WERI-Rb-1 (cell line): ENCODE results near the gene MAN1A2.

Experiments
- DNase-seq: peaks from one replicate; pipeline ENCODE4 v3.0.0-alpha.2; 2020
- H3K27ac ChIP-seq: fragments of 250-450 bp; sonication (Bioruptor Pico); 2 replicates; pipeline ENCODE4 v1.5.1; 2020; ENCODE audit warnings: mild to moderate bottlenecking, moderate library complexity
- H3K27me3 ChIP-seq: fragments of 250-450 bp; sonication (Bioruptor Pico); 2 replicates; pipeline ENCODE4 v1.5.1; 2021; ENCODE audit warnings: mild to moderate bottlenecking, low read depth, moderate library complexity; ENCODE audit not compliant: insufficient read depth, severe bottlenecking
- H3K36me3 ChIP-seq: fragments of 250-450 bp; sonication (Bioruptor Pico); 2 replicates; pipeline ENCODE4 v1.5.1; 2020; ENCODE audit warnings: mild to moderate bottlenecking, moderate library complexity
- H3K4me3 ChIP-seq: 2 replicates; pipeline ENCODE4 v1.5.1; 2011; ENCODE audit warnings: low read depth, mild to moderate bottlenecking, control low read depth, low read length
- H3K9me3 ChIP-seq: fragments of 250-450 bp; sonication (Bioruptor Pico); 2 replicates; pipeline ENCODE4 v1.5.1; 2021; ENCODE audit warnings: mild to moderate bottlenecking, moderate library complexity; ENCODE audit not compliant: severe bottlenecking
- TF ChIP-seq, protein P1 (sequence below): IDR thresholded peaks from 2 replicates; pipeline ENCODE4 v1.5.1; 2011; ENCODE audit warnings: low read depth, mild to moderate bottlenecking, control low read depth, inconsistent platforms, low read length

The MAN1A2 gene

DNA sequence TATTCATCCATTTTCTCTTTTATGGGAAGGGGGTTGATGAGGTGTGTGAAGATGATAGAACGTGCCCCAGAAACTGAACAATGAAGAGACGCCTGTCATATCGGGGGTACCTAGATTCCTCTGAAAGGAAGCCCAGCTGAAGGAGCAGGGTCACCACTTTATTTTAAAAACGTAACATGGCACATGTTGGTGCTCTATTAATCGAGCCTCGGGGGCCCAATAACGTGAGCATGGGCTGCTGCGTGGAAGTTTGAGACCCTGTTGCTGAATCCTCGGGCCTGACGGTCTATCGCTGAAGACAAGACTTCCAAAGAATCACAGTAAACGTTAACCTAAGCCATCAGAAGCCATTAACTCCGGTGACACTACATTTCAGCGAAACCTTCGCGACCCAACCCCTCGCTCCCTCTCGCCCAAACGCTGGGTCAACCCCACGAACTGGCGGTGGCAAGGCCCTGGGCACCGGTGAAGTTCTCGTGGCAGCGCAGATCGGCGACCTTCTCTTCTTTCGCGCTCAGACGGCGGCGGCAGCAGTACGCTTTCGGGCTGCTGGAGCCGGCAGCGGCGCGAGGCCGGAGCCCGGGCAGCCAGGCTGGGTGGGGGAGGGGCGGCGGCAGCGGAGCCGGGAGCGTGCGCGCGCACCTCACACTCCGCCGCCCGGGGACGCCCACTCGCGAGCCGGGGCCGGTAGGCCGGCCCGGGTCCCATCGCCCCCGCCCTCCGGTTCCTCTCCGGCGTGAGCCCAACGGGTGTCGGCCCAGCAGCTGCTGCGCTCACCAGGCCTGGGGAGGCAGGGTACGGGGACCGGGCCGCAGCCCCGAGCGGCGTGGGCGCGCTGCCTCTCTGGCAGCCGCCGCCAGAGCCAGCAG is 838 bp upstream of the MAN1A2 start:
- TF ChIP-seq, protein P1, sequence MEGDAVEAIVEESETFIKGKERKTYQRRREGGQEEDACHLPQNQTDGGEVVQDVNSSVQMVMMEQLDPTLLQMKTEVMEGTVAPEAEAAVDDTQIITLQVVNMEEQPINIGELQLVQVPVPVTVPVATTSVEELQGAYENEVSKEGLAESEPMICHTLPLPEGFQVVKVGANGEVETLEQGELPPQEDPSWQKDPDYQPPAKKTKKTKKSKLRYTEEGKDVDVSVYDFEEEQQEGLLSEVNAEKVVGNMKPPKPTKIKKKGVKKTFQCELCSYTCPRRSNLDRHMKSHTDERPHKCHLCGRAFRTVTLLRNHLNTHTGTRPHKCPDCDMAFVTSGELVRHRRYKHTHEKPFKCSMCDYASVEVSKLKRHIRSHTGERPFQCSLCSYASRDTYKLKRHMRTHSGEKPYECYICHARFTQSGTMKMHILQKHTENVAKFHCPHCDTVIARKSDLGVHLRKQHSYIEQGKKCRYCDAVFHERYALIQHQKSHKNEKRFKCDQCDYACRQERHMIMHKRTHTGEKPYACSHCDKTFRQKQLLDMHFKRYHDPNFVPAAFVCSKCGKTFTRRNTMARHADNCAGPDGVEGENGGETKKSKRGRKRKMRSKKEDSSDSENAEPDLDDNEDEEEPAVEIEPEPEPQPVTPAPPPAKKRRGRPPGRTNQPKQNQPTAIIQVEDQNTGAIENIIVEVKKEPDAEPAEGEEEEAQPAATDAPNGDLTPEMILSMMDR: no peak
- Histone ChIP-seq H3K9me3 (no peaks in the 10 kb centered on the region), H3K27me3 (no peaks in the 10 kb centered on the region), H3K27ac (peak overlapping the region; percentile 93), H3K4me3 (peak overlapping the region; percentile 64), H3K36me3 (no peaks in the 10 kb centered on the region; the same call in 1 of the 2 replicates)
- peak; percentile 85 for DNase-seq

DNA sequence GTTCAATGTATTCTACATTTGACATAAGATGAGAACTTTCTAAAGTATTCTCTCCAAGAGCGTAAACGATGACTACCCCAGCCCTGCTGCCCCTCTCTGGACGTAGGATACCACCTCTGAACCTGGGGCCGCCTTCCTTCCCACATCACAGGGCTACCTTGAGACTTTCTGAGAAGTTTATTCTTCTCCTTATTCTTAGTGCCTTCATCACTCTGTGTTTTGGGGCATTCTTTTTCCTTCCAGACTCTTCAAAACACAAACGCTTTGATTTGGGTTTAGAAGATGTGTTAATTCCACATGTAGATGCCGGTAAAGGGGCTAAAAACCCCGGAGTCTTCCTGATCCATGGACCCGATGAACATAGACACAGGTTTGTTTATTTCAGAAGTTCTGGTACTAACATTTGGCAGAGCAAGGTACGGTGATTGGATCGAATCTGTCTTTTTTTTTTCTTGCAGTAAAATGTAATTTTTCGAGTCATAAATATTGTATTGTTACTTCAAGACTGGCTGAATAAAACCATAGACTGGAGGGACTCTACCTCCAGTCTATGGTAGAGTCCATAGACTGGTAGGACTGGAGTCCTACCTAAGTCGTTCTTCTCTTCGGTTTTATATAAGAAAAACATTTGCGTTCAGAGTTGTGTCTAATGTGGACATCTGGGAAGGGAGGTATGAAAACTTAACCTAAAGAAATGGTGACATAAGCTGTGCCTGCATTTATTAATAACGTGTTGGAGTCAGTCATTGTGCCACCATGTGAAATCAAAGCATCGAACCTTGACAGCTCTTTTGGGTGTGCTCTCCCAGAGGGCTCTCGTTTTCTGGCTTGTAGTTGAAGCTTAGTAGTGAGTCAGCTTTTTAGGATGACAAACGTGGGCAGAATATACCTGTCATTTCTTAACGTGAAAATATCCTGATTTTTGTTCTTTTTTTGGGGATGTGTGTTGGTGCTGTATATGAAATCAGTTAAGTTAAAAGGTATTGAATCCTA is 1.2 kb downstream of the MAN1A2 start:
- Histone ChIP-seq H3K36me3 (no peaks in the 10 kb centered on the region; the same call in 1 of the 2 replicates), H3K27me3 (no peaks in the 10 kb centered on the region), H3K4me3 (peak overlapping the region; percentile 64), H3K27ac (no peak overlapping the region), H3K9me3 (no peaks in the 10 kb centered on the region)
- DNase-seq: no peak
- TF ChIP-seq, protein P1: no peak

DNA sequence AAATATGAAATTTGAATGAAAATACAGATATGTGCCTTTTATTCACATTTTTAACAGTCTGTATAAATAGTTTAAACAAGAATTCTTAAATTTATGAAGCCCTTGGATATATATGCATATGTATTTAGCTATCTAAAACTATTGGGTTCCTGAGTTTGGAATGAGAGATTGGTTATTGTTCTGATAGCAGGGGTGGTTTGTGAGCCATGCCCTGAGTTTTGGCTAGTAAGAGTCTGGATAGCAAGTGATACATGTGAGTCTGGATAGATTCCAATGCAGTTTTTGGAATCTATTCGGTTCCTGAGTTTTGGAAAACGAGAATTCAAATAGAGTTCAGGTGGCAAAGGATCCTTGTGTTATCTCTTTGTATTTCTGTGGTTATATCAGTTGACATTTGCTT is 2.8 kb downstream of the MAN1A2 start:
- H3K27me3 ChIP-seq: no peaks in the 10 kb centered on the region
- no peak overlapping the region for H3K27ac ChIP-seq
- no peaks in the 10 kb centered on the region; the same call in 1 of the 2 replicates for H3K36me3 ChIP-seq
- no peak for DNase-seq
- TF ChIP-seq, protein P1: no peak
- H3K4me3 ChIP-seq: no peak overlapping the region
- H3K9me3 ChIP-seq: no peaks in the 10 kb centered on the region

DNA sequence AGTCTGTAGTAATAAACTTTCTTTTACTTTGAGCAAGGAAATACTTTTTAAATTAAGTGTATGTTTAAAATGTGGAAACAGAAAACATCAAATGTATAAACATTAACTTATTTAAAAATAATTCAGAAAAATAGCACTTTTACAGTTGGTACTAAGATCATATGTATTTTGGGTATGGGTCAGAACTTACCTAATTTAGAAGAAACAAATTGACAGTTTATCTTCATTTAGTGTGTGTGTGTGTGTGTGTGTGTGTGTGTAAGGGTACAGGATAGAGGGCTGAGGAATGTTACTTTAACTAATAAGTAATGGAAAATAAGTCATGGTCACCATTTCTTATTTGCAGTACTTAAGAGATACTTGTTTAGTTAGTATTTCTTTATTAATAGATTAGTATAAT is 3.3 kb downstream of the MAN1A2 start:
- H3K36me3 ChIP-seq: no peaks in the 10 kb centered on the region; the same call in 1 of the 2 replicates
- H3K9me3 ChIP-seq: no peaks in the 10 kb centered on the region
- DNase-seq: no peak
- no peak overlapping the region for H3K4me3 ChIP-seq
- H3K27me3 ChIP-seq: no peaks in the 10 kb centered on the region
- TF ChIP-seq, protein P1: no peak
- no peak overlapping the region for H3K27ac ChIP-seq

DNA sequence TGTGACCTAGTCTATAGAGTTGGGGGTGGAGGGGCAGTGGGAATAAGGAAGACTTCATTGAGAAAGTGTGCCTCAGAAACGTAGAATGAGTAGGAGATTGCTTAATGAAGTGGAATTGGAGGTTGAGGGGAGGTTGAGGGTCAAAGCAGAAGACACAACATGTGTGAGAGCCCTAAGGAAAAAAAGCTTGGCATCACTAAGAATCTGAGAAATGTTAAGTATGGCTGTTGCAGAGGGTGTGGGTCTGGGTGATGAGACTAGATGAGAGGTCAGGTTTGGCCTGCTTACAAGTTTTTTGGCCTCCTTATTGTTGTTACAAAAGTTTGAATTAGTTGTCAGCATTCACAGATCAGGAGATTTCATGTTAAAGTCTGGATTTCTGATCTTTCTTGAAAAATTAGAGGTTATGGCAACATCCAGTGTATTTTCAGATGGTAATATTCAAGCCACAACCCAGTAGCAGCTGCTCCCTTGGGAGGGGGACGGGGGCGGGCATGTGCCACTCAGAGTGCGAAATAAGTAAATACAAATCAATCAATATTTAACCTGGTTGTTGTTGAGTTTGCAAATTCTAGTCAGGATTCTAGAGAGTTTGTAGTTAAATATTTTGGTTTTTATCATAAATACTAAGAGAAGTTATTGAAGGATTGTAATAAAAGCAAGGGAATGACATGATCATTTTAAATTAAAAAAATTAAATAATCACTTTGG is 4.3 kb downstream of the MAN1A2 start:
- H3K9me3 ChIP-seq: no peaks in the 10 kb centered on the region
- H3K4me3 ChIP-seq: no peak overlapping the region
- no peaks in the 10 kb centered on the region; the same call in 1 of the 2 replicates for H3K36me3 ChIP-seq
- TF ChIP-seq, protein P1: no peak
- H3K27me3 ChIP-seq: no peaks in the 10 kb centered on the region
- H3K27ac ChIP-seq: no peak overlapping the region
- no peak for DNase-seq
